Keratinocyte (primary cell): Measurements from ENCODE around the gene PMF1. TPM values are rescaled to one million over a fixed set of nuclear protein-coding genes. Genes with fewer than 3 reads are reported as not detected.
A peak's percentile ranks its signal among the peaks of the same experiment; 100 is the strongest.

Experiments used
- DNase-seq: peaks from one replicate; pipeline ENCODE4 v3.0.0-alpha.2; 2011; ENCODE audit warnings: low read depth, missing footprints, low spot score
- FAIRE-seq: peaks from 2 replicates; lab custom pipeline; 2011; peaks lifted over from hg19 to GRCh38; lab: Jason Lieb, UNC
- H2AFZ ChIP-seq: 2 replicates; pipeline ENCODE4 v1.6.0; 2012; ENCODE audit warnings: low read length, control low read depth, inconsistent platforms; ENCODE audit not compliant: control insufficient read depth
- H3K27ac ChIP-seq: 2 replicates; pipeline ENCODE4 v1.5.1; 2011; ENCODE audit warnings: low read length; ENCODE audit not compliant: control insufficient read depth, insufficient read depth
- H3K27me3 ChIP-seq: 3 replicates; pipeline ENCODE4 v1.6.0; 2011; ENCODE audit warnings: low read length; ENCODE audit not compliant: control insufficient read depth, insufficient read depth; ENCODE audit errors: extremely low read depth
- H3K36me3 ChIP-seq, 2 experiments: 2 replicates in 1 of 2; 3 replicates in 1 of 2; pipeline ENCODE4 v1.5.1; 2011; ENCODE audit warnings: low read length in 2 of 2, mild to moderate bottlenecking in 1 of 2; ENCODE audit not compliant: control insufficient read depth in 2 of 2, insufficient read depth in 2 of 2; ENCODE audit errors: extremely low read depth in 1 of 2
- H3K4me1 ChIP-seq: 3 replicates; pipeline ENCODE4 v1.5.1; 2011; ENCODE audit warnings: low read length; ENCODE audit not compliant: control insufficient read depth, insufficient read depth; ENCODE audit errors: extremely low read depth
- H3K4me2 ChIP-seq: 3 replicates; pipeline ENCODE4 v1.6.0; 2011; ENCODE audit warnings: low read depth, low read length; ENCODE audit not compliant: control insufficient read depth, insufficient read depth; ENCODE audit errors: extremely low read depth
- H3K4me3 ChIP-seq, 3 experiments: fragments of 200-600 bp in 1 of 3; sonication (generic) in 1 of 3; 2 replicates in 2 of 3; 3 replicates in 1 of 3; pipeline ENCODE4 v1.5.1; 2011 to 2016; ENCODE audit warnings: low read length in 3 of 3, mild to moderate bottlenecking in 3 of 3, control low read depth in 2 of 3, inconsistent platforms in 1 of 3, low read depth in 1 of 3, mixed read lengths in 1 of 3, mixed run types in 1 of 3, moderate library complexity in 1 of 3; ENCODE audit not compliant: control insufficient read depth in 2 of 3, insufficient read depth in 2 of 3; ENCODE audit errors: extremely low read depth in 1 of 3
- H3K79me2 ChIP-seq: 2 replicates; pipeline ENCODE4 v1.6.0; 2012; ENCODE audit warnings: low read length; ENCODE audit not compliant: control insufficient read depth, insufficient read depth
- H3K9ac ChIP-seq: 3 replicates; pipeline ENCODE4 v1.6.0; 2011; ENCODE audit warnings: low read length; ENCODE audit not compliant: control insufficient read depth, insufficient read depth; ENCODE audit errors: extremely low read depth
- H3K9me1 ChIP-seq: 3 replicates; pipeline ENCODE4 v1.6.0; 2011; ENCODE audit warnings: low read length; ENCODE audit not compliant: control insufficient read depth, insufficient read depth; ENCODE audit errors: extremely low read depth
- H3K9me3 ChIP-seq: 2 replicates; pipeline ENCODE4 v1.5.1; 2012; ENCODE audit warnings: low read depth, low read length; ENCODE audit not compliant: control insufficient read depth
- H4K20me1 ChIP-seq: 3 replicates; pipeline ENCODE4 v1.6.0; 2011; ENCODE audit warnings: low read length; ENCODE audit not compliant: control insufficient read depth, insufficient read depth; ENCODE audit errors: extremely low read depth
- CTCF ChIP-seq, 3 experiments: IDR thresholded peaks in 1 of 3; conservative IDR thresholded peaks in 1 of 3; optimal IDR thresholded peaks in 1 of 3; 2 replicates in 2 of 3; 3 replicates in 1 of 3; pipeline versions ENCODE3 to v1.5.1; 2011; ENCODE audit warnings: low read length in 3 of 3, mild to moderate bottlenecking in 3 of 3, moderate library complexity in 2 of 3, control low read depth in 1 of 3, inconsistent platforms in 1 of 3; ENCODE audit not compliant: insufficient read depth in 2 of 3; ENCODE audit errors: extremely low read depth in 1 of 3
- EZH2 ChIP-seq: IDR thresholded peaks from one replicate; pipeline ENCODE4 v1.6.1; 2012; ENCODE audit warnings: inconsistent platforms, mild to moderate bottlenecking, low read length, moderate library complexity
- dilution Hi-C: fragments of 300-500 bp; cut with MboI; formaldehyde crosslinking; loops from one replicate; pipeline ENCODE4 v1.7.0; 2020; ENCODE audit warnings: low sequenced_read_pairs; ENCODE audit not compliant: extremely low pct_ligation_motif_present
- polyA plus RNA-seq, 5 experiments: library from polyadenylated mRNA; depleted of rRNA in 3 of 5; stranded (reverse) in 3 of 5; stranded (forward) in 1 of 5; unstranded in 1 of 5; fragments of >200 nt; gene quantifications; 1 replicate in 1 of 5; 2 replicates in 3 of 5; 3 replicates in 1 of 5; pipeline versions ENCODE4 v1.2.1 to v1.2.3, GENCODE V29; 2011 to 2012; ENCODE audit warnings: missing spikeins in 2 of 5, low read depth in 1 of 5, low replicate concordance in 1 of 5

The PMF1 gene
- polyA plus RNA-seq, 1 donor (not counting 4 experiments of a cell fraction or from before 2014, with no cell fraction given): 41.0 TPM

- DNase-seq (no peak), FAIRE-seq (peak; percentile 13)
- TF ChIP-seq EZH2: no peak
- TF ChIP-seq CTCF (optimal IDR thresholded peaks at IDR 0.05 in 1 of 3, IDR thresholded peaks at IDR 0.05 in 1 of 3, conservative IDR thresholded peaks at IDR 0.05 in 1 of 3; ENCODE audit: extremely low read depth in 1 of 3, insufficient read depth in 2 of 3, low read length in 3 of 3): no peak
- Histone ChIP-seq H3K9me3 (no peaks in the 10 kb centered on the region), H3K27ac (no peak overlapping the region), H3K27me3 (no peaks in the 10 kb centered on the region), H3K9me1 (no peaks in the 10 kb centered on the region), H3K4me1 (peaks cover 14% of the 10 kb centered on the region), H3K79me2 (no peaks in the 10 kb centered on the region), H3K36me3 (peaks cover 3 to 11% of the 10 kb centered on the region in 2 experiments), H3K9ac (no peak overlapping the region), H3K4me3 (no peak overlapping the region), H3K4me2 (peak overlapping the region; percentile 22), H2AFZ (no peak overlapping the region), H4K20me1 (no peaks in the 10 kb centered on the region)
- dilution Hi-C loops: no loop called here
These were observed 20.8 kb downstream of the PMF1 start for GRCh38 chr1:156233426-156234127.

GRCh38 chr1:156236164-156236563 is 23.4 kb downstream of the PMF1 start:
- DNase-seq (no peak), FAIRE-seq (no peak)
- H3K9me1 ChIP-seq: no peaks in the 10 kb centered on the region
- H3K36me3 ChIP-seq: peaks cover 4 to 11% of the 10 kb centered on the region in 2 experiments
- H3K9ac ChIP-seq: no peak overlapping the region
- peaks cover 17% of the 10 kb centered on the region for H3K4me1 ChIP-seq
- no peaks in the 10 kb centered on the region for H4K20me1 ChIP-seq
- dilution Hi-C loops: no loop called here
- no peak overlapping the region for H3K27ac ChIP-seq
- no peak overlapping the region for H2AFZ ChIP-seq
- H3K9me3 ChIP-seq: no peaks in the 10 kb centered on the region
- TF ChIP-seq EZH2: no peak
- no peak for TF ChIP-seq CTCF (optimal IDR thresholded peaks at IDR 0.05 in 1 of 3, IDR thresholded peaks at IDR 0.05 in 1 of 3, conservative IDR thresholded peaks at IDR 0.05 in 1 of 3; ENCODE audit: extremely low read depth in 1 of 3, insufficient read depth in 2 of 3, low read length in 3 of 3)
- no peak overlapping the region for H3K4me2 ChIP-seq
- H3K79me2 ChIP-seq: no peaks in the 10 kb centered on the region
- no peak overlapping the region for H3K4me3 ChIP-seq
- H3K27me3 ChIP-seq: no peaks in the 10 kb centered on the region
